ENCODE measurements around the gene PVRIG. TPM values are rescaled to one million over a fixed set of nuclear protein-coding genes. Genes with fewer than 3 reads are reported as not detected.
A peak's percentile ranks its signal among the peaks of the same experiment; 100 is the strongest.
"Not testable (repeated sequence)": the region's sequence is repeated elsewhere in the genome, so short reads cannot be mapped to it uniquely, and the experiment has no call there.

Gene PVRIG
- polyA plus RNA-seq, 1 donor, result 1.5 TPM

DNA sequence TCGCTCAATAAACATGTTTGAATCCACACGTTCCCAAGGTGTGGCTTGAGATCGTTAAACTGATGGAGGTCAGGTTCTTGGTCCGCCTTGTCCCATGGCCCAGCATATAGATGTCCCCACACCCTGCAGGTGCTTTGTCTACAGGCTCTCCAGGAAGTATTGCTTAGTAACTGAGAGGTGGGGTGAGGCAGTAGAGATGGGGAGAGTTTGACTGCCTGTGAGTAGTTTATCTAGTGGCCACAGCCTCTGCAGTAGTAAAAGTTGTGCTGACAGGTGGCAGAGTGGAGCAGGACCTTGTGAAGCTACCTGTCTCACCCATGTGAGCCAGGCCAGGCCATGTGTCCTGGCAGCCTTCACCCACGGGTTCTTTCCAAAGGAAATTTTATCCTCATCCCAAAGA, 5.4 kb upstream of the PVRIG start:
- H3K27ac ChIP-seq (ENCODE audit: low read length); H3K36me3 ChIP-seq (ENCODE audit: control insufficient read depth, insufficient read depth, low read length); H3K4me3 ChIP-seq (ENCODE audit: low read length); H3K4me1 ChIP-seq (ENCODE audit: control insufficient read depth, insufficient read depth, low read length); H3K27me3 ChIP-seq (ENCODE audit: control insufficient read depth, insufficient read depth, low read length); H3K9me3 ChIP-seq (ENCODE audit: control insufficient read depth, low read depth, low read length): not testable (repeated sequence)
- peak in 1 of 2 donors; percentile 41 for DNase-seq
- no CpG with 5 or more reads among the region's 5 CpGs for WGBS (ENCODE audit: insufficient coverage, low lambda C conversion rate)

DNA sequence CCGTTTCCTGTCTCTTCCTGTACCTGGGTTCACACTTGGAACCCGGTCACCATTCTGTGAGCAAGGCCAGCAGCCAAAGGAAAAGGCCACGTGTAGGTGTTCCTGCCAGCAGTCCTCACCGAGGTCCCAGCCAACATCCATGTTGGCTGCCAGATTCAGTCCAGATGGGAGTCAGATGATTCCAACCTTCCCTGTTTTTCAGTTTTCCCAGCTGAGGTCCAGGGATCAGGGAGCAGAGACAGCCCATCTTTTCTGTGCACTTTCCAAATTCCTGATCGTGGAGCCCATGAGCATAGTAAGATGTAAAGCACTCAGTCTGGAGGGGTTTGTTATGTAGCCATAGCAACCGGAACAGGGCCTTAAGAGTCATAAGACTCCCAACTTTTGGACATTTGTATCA, 3.9 kb upstream of the PVRIG start:
- WGBS (ENCODE audit: insufficient coverage, low lambda C conversion rate), result no CpG with 5 or more reads among the region's 6 CpGs
- DNase-seq, result peak in 1 of 2 donors; percentile 24
- no peak overlapping the region for H3K27ac ChIP-seq (ENCODE audit: low read length)
- peaks cover 3% of the 10 kb centered on the region for H3K36me3 ChIP-seq (ENCODE audit: control insufficient read depth, insufficient read depth, low read length)
- H3K27me3 ChIP-seq (ENCODE audit: control insufficient read depth, insufficient read depth, low read length), result no peaks in the 10 kb centered on the region
- H3K4me3 ChIP-seq (ENCODE audit: low read length), result no peak overlapping the region
- H3K4me1 ChIP-seq (ENCODE audit: control insufficient read depth, insufficient read depth, low read length), result no peaks in the 10 kb centered on the region
- no peaks in the 10 kb centered on the region for H3K9me3 ChIP-seq (ENCODE audit: control insufficient read depth, low read depth, low read length)

GRCh38 chr7:100217934-100218333, 1.8 kb upstream of the PVRIG start:
- not testable (repeated sequence) for DNase-seq; H3K4me1 ChIP-seq (ENCODE audit: control insufficient read depth, insufficient read depth, low read length); H3K27ac ChIP-seq (ENCODE audit: low read length); H3K27me3 ChIP-seq (ENCODE audit: control insufficient read depth, insufficient read depth, low read length); H3K9me3 ChIP-seq (ENCODE audit: control insufficient read depth, low read depth, low read length); H3K4me3 ChIP-seq (ENCODE audit: low read length)
- H3K36me3 ChIP-seq (ENCODE audit: control insufficient read depth, insufficient read depth, low read length), result peaks cover 18% of the 10 kb centered on the region
- no CpG with 5 or more reads among the region's 5 CpGs for WGBS (ENCODE audit: insufficient coverage, low lambda C conversion rate)

- no CpG with 5 or more reads among the region's 10 CpGs for WGBS (ENCODE audit: insufficient coverage, low lambda C conversion rate)
- Histone ChIP-seq H3K4me1 (ENCODE audit: control insufficient read depth, insufficient read depth, low read length) (no peaks in the 10 kb centered on the region), H3K36me3 (ENCODE audit: control insufficient read depth, insufficient read depth, low read length) (peaks cover 21% of the 10 kb centered on the region), H3K9me3 (ENCODE audit: control insufficient read depth, low read depth, low read length) (no peaks in the 10 kb centered on the region), H3K27me3 (ENCODE audit: control insufficient read depth, insufficient read depth, low read length) (no peaks in the 10 kb centered on the region), H3K27ac (ENCODE audit: low read length) (no peak overlapping the region), H3K4me3 (ENCODE audit: low read length) (no peak overlapping the region)
- DNase-seq, result no peak
Observed at GRCh38 chr7:100219271-100219737, 445 bp upstream of the PVRIG start.

- DNase-seq, result no peak
- Histone ChIP-seq H3K4me1 (ENCODE audit: control insufficient read depth, insufficient read depth, low read length) (no peaks in the 10 kb centered on the region), H3K4me3 (ENCODE audit: low read length) (no peak overlapping the region), H3K27me3 (ENCODE audit: control insufficient read depth, insufficient read depth, low read length) (no peaks in the 10 kb centered on the region), H3K36me3 (ENCODE audit: control insufficient read depth, insufficient read depth, low read length) (peaks cover 21% of the 10 kb centered on the region), H3K27ac (ENCODE audit: low read length) (no peak overlapping the region), H3K9me3 (ENCODE audit: control insufficient read depth, low read depth, low read length) (no peaks in the 10 kb centered on the region)
- WGBS (ENCODE audit: insufficient coverage, low lambda C conversion rate), result no CpG with 5 or more reads among the region's 22 CpGs
Observed at GRCh38 chr7:100220586-100221230, 959 bp downstream of the PVRIG start.

- no peak overlapping the region for H3K4me3 ChIP-seq (ENCODE audit: low read length)
Observed at GRCh38 chr7:100221231-100221718, 1.5 kb downstream of the PVRIG start.

GRCh38 chr7:100221767-100222444, 2.2 kb downstream of the PVRIG start:
- Histone ChIP-seq H3K4me3 (ENCODE audit: low read length) (no peak overlapping the region), H3K36me3 (ENCODE audit: control insufficient read depth, insufficient read depth, low read length) (peaks cover 21% of the 10 kb centered on the region), H3K27me3 (ENCODE audit: control insufficient read depth, insufficient read depth, low read length) (no peaks in the 10 kb centered on the region), H3K9me3 (ENCODE audit: control insufficient read depth, low read depth, low read length) (no peaks in the 10 kb centered on the region), H3K27ac (ENCODE audit: low read length) (no peak overlapping the region), H3K4me1 (ENCODE audit: control insufficient read depth, insufficient read depth, low read length) (no peaks in the 10 kb centered on the region)
- no peak for DNase-seq
- WGBS (ENCODE audit: insufficient coverage, low lambda C conversion rate), result no CpG with 5 or more reads among the region's 14 CpGs

More at GRCh38 chr7:100221231-100221718, 1.5 kb downstream of the PVRIG start:
- no peak overlapping the region for H3K27ac ChIP-seq (ENCODE audit: low read length)
- no peak for DNase-seq
- WGBS (ENCODE audit: insufficient coverage, low lambda C conversion rate), result no CpG with 5 or more reads among the region's 5 CpGs
- H3K27me3 ChIP-seq (ENCODE audit: control insufficient read depth, insufficient read depth, low read length), result no peaks in the 10 kb centered on the region
- peaks cover 21% of the 10 kb centered on the region for H3K36me3 ChIP-seq (ENCODE audit: control insufficient read depth, insufficient read depth, low read length)
- H3K9me3 ChIP-seq (ENCODE audit: control insufficient read depth, low read depth, low read length), result no peaks in the 10 kb centered on the region
- H3K4me1 ChIP-seq (ENCODE audit: control insufficient read depth, insufficient read depth, low read length), result no peaks in the 10 kb centered on the region

DNA sequence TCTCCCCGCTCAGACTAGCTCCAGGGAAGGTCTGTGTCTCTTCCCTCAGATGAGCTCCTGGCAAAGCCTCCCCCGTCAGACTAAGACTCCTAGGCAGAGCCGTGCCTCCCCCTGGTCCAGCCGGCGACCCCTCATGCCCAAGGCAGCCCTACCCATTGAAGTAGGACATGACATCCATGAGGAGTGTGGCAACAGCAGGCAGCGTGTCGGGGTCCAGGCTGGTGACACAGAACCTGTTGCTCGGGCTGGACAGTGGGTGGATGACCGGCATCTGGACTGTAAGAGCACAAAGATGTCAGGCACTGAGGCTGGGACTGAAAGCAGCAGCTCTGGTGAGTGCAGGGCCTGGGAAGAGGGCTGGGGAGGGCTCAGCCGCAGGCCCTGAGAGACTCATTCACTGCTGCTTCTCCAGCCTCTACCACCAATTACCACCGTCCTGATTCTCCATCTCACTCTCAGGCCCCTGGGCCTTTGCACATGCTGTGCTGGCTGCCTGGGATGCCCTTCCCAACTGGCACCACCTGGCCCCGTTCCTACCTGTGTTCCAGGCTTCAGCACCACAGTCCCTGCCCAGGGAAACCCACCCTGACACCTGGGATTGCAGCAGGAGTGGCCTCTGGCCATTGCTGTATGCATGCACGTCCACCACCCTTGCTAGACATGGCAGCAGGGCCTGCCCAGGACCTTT, 2.8 kb downstream of the PVRIG start:
- H3K27ac ChIP-seq (ENCODE audit: low read length), result no peak overlapping the region
- H3K36me3 ChIP-seq (ENCODE audit: control insufficient read depth, insufficient read depth, low read length), result peaks cover 21% of the 10 kb centered on the region
- WGBS (ENCODE audit: insufficient coverage, low lambda C conversion rate), result no CpG with 5 or more reads among the region's 13 CpGs
- DNase-seq, result no peak
- H3K4me1 ChIP-seq (ENCODE audit: control insufficient read depth, insufficient read depth, low read length), result no peaks in the 10 kb centered on the region
- no peaks in the 10 kb centered on the region for H3K9me3 ChIP-seq (ENCODE audit: control insufficient read depth, low read depth, low read length)
- no peak overlapping the region for H3K4me3 ChIP-seq (ENCODE audit: low read length)
- no peaks in the 10 kb centered on the region for H3K27me3 ChIP-seq (ENCODE audit: control insufficient read depth, insufficient read depth, low read length)

GRCh38 chr7:100223376-100223927, 3.7 kb downstream of the PVRIG start:
- not testable (repeated sequence) for H3K4me3 ChIP-seq (ENCODE audit: low read length); H3K4me1 ChIP-seq (ENCODE audit: control insufficient read depth, insufficient read depth, low read length); DNase-seq; H3K27me3 ChIP-seq (ENCODE audit: control insufficient read depth, insufficient read depth, low read length); H3K9me3 ChIP-seq (ENCODE audit: control insufficient read depth, low read depth, low read length); H3K27ac ChIP-seq (ENCODE audit: low read length)
- WGBS (ENCODE audit: insufficient coverage, low lambda C conversion rate), result no CpG with 5 or more reads among the region's 17 CpGs
- peaks cover 21% of the 10 kb centered on the region for H3K36me3 ChIP-seq (ENCODE audit: control insufficient read depth, insufficient read depth, low read length)

DNA sequence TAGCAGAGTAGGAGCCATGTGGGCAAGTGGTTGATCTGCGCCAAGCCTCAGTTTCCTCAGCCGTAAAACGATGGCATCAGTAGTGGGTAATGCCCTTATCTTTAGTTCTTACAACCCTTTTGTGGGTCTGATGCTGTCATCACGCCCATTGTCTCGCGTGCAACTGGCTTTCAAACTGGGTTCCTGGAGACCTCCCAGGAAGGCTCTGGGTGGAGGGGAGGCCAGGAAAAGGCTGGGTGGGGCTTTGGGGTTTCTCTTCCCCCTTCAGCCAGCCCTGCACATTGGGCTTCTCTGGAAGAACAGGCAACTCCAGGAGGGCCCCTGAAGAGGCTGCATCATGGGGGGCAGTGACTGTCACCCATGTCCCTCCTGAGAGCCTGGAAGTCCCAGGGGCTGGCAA, 5.1 kb downstream of the PVRIG start:
- peaks cover 18% of the 10 kb centered on the region for H3K36me3 ChIP-seq (ENCODE audit: control insufficient read depth, insufficient read depth, low read length)

More for the DNA sequence above, 5.1 kb downstream of the PVRIG start:
- not testable (repeated sequence) for DNase-seq; H3K4me3 ChIP-seq (ENCODE audit: low read length); H3K27ac ChIP-seq (ENCODE audit: low read length); H3K4me1 ChIP-seq (ENCODE audit: control insufficient read depth, insufficient read depth, low read length); H3K27me3 ChIP-seq (ENCODE audit: control insufficient read depth, insufficient read depth, low read length); H3K9me3 ChIP-seq (ENCODE audit: control insufficient read depth, low read depth, low read length)
- no CpG with 5 or more reads among the region's 6 CpGs for WGBS (ENCODE audit: insufficient coverage, low lambda C conversion rate)

All from large intestine (tissue), 3 donors.